WTC11 (cell line): ENCODE results near the gene NMBR. TPM values are rescaled to one million over a fixed set of nuclear protein-coding genes. Genes with fewer than 3 reads are reported as not detected.

Source experiments
- ATAC-seq: fragments of 200-7000 bp; cut with Tn5 transposase; 2 replicates; pipeline ENCODE4 v1.10.0; 2021; ENCODE audit warnings: mild to moderate bottlenecking, moderate library complexity
- CTCF ChIA-PET: fragments of 300-600 bp; sonication (Branson Sonifier 250); formaldehyde crosslinking; loops from one replicate; lab custom pipeline; 2021; ENCODE audit warnings: antibody characterized with exemption; lab: Charles Lee
- POLR2A ChIA-PET: fragments of 350-600 bp; sonication (Branson Sonifier 250); formaldehyde crosslinking; loops from one replicate; lab custom pipeline; 2021; ENCODE audit warnings: antibody characterized with exemption; lab: Charles Lee
- DNase-seq: peaks from one replicate; pipeline ENCODE4 v3.0.0; 2021; ENCODE audit warnings: low spot score
- H3K27ac Mint-ChIP-seq: 2 replicates; pipeline ENCODE4 v1.8.0; 2021; ENCODE audit warnings: mixed read lengths
- H3K27me3 Mint-ChIP-seq: 2 replicates; pipeline ENCODE4 v1.8.0; 2021; ENCODE audit warnings: low read depth, mild to moderate bottlenecking, moderate library complexity, mixed read lengths
- H3K36me3 Mint-ChIP-seq: 2 replicates; pipeline ENCODE4 v1.8.0; 2021; ENCODE audit warnings: mixed read lengths
- H3K4me1 Mint-ChIP-seq: 2 replicates; pipeline ENCODE4 v1.8.0; 2022; ENCODE audit warnings: mixed read lengths
- H3K4me3 Mint-ChIP-seq: 2 replicates; pipeline ENCODE4 v1.8.0; 2021; ENCODE audit warnings: mild to moderate bottlenecking, moderate library complexity, mixed read lengths
- H3K9me3 Mint-ChIP-seq: 2 replicates; pipeline ENCODE4 v1.8.0; 2021; ENCODE audit warnings: mixed read lengths
- AFF4 ChIP-seq: sonication (generic); formaldehyde crosslinking; IDR thresholded peaks from 2 replicates; pipeline ENCODE4 v1.8.1; 2023; ENCODE audit warnings: mild to moderate bottlenecking, missing genetic modification reagents, borderline replicate concordance
- ATF1 ChIP-seq: sonication (generic); formaldehyde crosslinking; IDR thresholded peaks from 2 replicates; pipeline ENCODE4 v1.8.1; 2023; ENCODE audit warnings: mild to moderate bottlenecking, moderate library complexity, missing genetic modification reagents
- ATF3 ChIP-seq: sonication (generic); formaldehyde crosslinking; conservative IDR thresholded peaks from 2 replicates; pipeline ENCODE4 v1.8.1; 2022; ENCODE audit warnings: mild to moderate bottlenecking, missing genetic modification reagents
- CREB1 ChIP-seq: sonication (generic); formaldehyde crosslinking; IDR thresholded peaks from 2 replicates; pipeline ENCODE4 v1.8.0; 2023; ENCODE audit warnings: mild to moderate bottlenecking, missing genetic modification reagents
- E2F1 ChIP-seq: sonication (generic); formaldehyde crosslinking; IDR thresholded peaks from 2 replicates; pipeline ENCODE4 v1.8.0; 2022; ENCODE audit warnings: mild to moderate bottlenecking, missing genetic modification reagents
- E2F4 ChIP-seq: sonication (generic); formaldehyde crosslinking; IDR thresholded peaks from 2 replicates; pipeline ENCODE4 v1.8.1; 2022; ENCODE audit warnings: low read depth, mild to moderate bottlenecking, moderate library complexity, missing genetic modification reagents, borderline replicate concordance
- ELF4 ChIP-seq: sonication (generic); formaldehyde crosslinking; IDR thresholded peaks from 2 replicates; pipeline ENCODE4 v1.8.1; 2022; ENCODE audit warnings: low read depth, mild to moderate bottlenecking, moderate library complexity, missing genetic modification reagents
- ETV6 ChIP-seq: sonication (generic); formaldehyde crosslinking; IDR thresholded peaks from 2 replicates; pipeline ENCODE4 v1.8.1; 2022; ENCODE audit warnings: mild to moderate bottlenecking, missing genetic modification reagents
- IRF1 ChIP-seq: sonication (generic); formaldehyde crosslinking; IDR thresholded peaks from 2 replicates; pipeline ENCODE4 v1.8.0; 2023; ENCODE audit warnings: missing genetic modification reagents
- JAZF1 ChIP-seq: fragments of 250-450 bp; sonication (Bioruptor Pico); IDR thresholded peaks from 2 replicates; pipeline ENCODE4 v1.9.0; 2021; ENCODE audit warnings: moderate library complexity, mild to moderate bottlenecking, inconsistent platforms
- RELA ChIP-seq: sonication (generic); formaldehyde crosslinking; IDR thresholded peaks from 2 replicates; pipeline ENCODE4 v1.8.1; 2022; ENCODE audit warnings: missing genetic modification reagents, mild to moderate bottlenecking, borderline replicate concordance
- SP1 ChIP-seq: sonication (generic); formaldehyde crosslinking; conservative IDR thresholded peaks from 2 replicates; pipeline ENCODE4 v1.8.1; 2022; ENCODE audit warnings: missing genetic modification reagents
- TEAD1 ChIP-seq: sonication (generic); formaldehyde crosslinking; IDR thresholded peaks from 2 replicates; pipeline ENCODE4 v1.8.0; 2022; ENCODE audit warnings: mild to moderate bottlenecking, missing genetic modification reagents
- TP53 ChIP-seq: sonication (generic); formaldehyde crosslinking; IDR thresholded peaks from 2 replicates; pipeline ENCODE4 v1.8.1; 2023; ENCODE audit warnings: mild to moderate bottlenecking, missing genetic modification reagents
- USF2 ChIP-seq: sonication (generic); formaldehyde crosslinking; IDR thresholded peaks from 2 replicates; pipeline ENCODE4 v1.8.1; 2023; ENCODE audit warnings: mild to moderate bottlenecking, missing genetic modification reagents, moderate library complexity
- ZNF138 ChIP-seq: sonication (generic); formaldehyde crosslinking; conservative IDR thresholded peaks from 2 replicates; pipeline ENCODE4 v1.8.1; 2022; ENCODE audit warnings: mild to moderate bottlenecking, moderate library complexity, missing genetic modification reagents
- ZNF425 ChIP-seq: fragments of 250-450 bp; sonication (Bioruptor Pico); conservative IDR thresholded peaks from 2 replicates; pipeline ENCODE4 v1.9.0; 2021; ENCODE audit warnings: mild to moderate bottlenecking
- total RNA-seq: library from RNA; stranded (reverse); gene quantifications from 3 replicates; pipeline ENCODE4 v1.2.3, GENCODE V29; 2021

Gene NMBR
- total RNA-seq, 1 experiment from 2014 or later: not detected

- Mint-ChIP-seq H3K4me3 (no peak overlapping the region), H3K27ac (no peak overlapping the region), H3K27me3 (no peaks in the 10 kb centered on the region), H3K9me3 (peaks cover 34% of the 10 kb centered on the region), H3K36me3 (peaks cover 10% of the 10 kb centered on the region), H3K4me1 (no peaks in the 10 kb centered on the region)
- POLR2A ChIA-PET: no interaction called here
- CTCF ChIA-PET: no interaction called here
- DNase-seq (no peak), ATAC-seq (no peak)
- TF ChIP-seq AFF4 (CRISPR knock-in tag) (no peak), TEAD1 (CRISPR knock-in tag) (no peak), RELA (no peak), E2F4 (no peak), ELF4 (CRISPR knock-in tag) (no peak), ETV6 (CRISPR knock-in tag) (no peak), JAZF1 (no peak), IRF1 (CRISPR knock-in tag) (no peak), E2F1 (CRISPR knock-in tag) (no peak), ZNF138 (CRISPR knock-in tag) (no peak), TP53 (no peak), USF2 (CRISPR knock-in tag) (no peak), ZNF425 (CRISPR knock-in tag) (no peak), SP1 (CRISPR knock-in tag) (no peak), ATF3 (CRISPR knock-in tag) (no peak), ATF1 (no peak), CREB1 (CRISPR knock-in tag) (no peak)
Measured at GRCh38 chr6:142047934-142048592, 98.9 kb downstream of the NMBR start.
